Measurements from ENCODE around the gene TSHZ1.

- TF ChIP-seq CTCF (IDR thresholded peaks at IDR 0.05; ENCODE audit: low read depth, low read length) (no peak), EZH2phosphoT487 (IDR thresholded peaks at IDR 0.05; ENCODE audit: low read depth) (no peak)
Measured at GRCh38 chr18:75212751-75213090, 2.1 kb downstream of the TSHZ1 start.

Data from OCI-LY3 (cell line).